OCI-LY1 (cell line): Measurements from ENCODE around the gene NT5DC1.

Experiments used
- EZH2 ChIP-seq: fragments of 200-600 bp; sonication (generic), shearing (Covaris generic); IDR thresholded peaks from 2 replicates; pipeline ENCODE4 v1.8.0; 2017; ENCODE audit warnings: borderline replicate concordance, mixed run types, mild to moderate bottlenecking, antibody characterized with exemption, low read length, moderate library complexity, mixed read lengths
- TF ChIP-seq, protein P1 (sequence below): fragments of 200-600 bp; sonication (generic), shearing (Covaris generic); IDR thresholded peaks from 2 replicates; pipeline ENCODE4 v1.5.1; 2017; ENCODE audit warnings: mild to moderate bottlenecking, antibody characterized with exemption, low read length, moderate library complexity, mixed read lengths

DNA sequence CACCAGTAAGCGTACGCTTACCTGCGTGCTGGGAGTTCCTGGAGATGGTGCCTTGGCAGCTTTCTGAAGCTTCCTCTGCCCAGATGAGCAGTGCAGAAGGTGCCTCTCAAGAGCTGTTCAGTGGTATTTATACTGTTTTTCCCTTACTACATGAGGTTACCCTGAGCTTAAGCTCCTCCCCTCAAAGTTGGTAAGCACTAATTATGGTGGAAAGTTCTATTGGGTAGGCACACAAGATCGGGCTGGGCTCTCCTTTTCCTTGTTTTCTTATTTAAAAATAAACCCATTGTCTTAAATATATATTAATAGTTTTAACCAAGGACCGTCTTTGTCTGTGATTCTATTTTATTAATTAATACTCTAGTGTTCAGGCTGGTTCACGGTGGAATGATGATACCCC, 25.4 kb downstream of the NT5DC1 start, which contains the start of gene COL10A1:
- TF ChIP-seq, protein P1, sequence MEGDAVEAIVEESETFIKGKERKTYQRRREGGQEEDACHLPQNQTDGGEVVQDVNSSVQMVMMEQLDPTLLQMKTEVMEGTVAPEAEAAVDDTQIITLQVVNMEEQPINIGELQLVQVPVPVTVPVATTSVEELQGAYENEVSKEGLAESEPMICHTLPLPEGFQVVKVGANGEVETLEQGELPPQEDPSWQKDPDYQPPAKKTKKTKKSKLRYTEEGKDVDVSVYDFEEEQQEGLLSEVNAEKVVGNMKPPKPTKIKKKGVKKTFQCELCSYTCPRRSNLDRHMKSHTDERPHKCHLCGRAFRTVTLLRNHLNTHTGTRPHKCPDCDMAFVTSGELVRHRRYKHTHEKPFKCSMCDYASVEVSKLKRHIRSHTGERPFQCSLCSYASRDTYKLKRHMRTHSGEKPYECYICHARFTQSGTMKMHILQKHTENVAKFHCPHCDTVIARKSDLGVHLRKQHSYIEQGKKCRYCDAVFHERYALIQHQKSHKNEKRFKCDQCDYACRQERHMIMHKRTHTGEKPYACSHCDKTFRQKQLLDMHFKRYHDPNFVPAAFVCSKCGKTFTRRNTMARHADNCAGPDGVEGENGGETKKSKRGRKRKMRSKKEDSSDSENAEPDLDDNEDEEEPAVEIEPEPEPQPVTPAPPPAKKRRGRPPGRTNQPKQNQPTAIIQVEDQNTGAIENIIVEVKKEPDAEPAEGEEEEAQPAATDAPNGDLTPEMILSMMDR, result no peak
- TF ChIP-seq EZH2, result no peak
